Gastroesophageal sphincter (tissue), 4 donors: ENCODE results near the gene STX10. TPM values are rescaled to one million over a fixed set of nuclear protein-coding genes. Genes with fewer than 3 reads are reported as not detected.
A peak's percentile ranks its signal among the peaks of the same experiment; 100 is the strongest.

Experiments used
- ATAC-seq: fragments of 150-250 bp; one replicate; pipeline ENCODE4 v1.9.1; 2016; ENCODE audit warnings: mild to moderate bottlenecking, moderate library complexity
- H3K27ac ChIP-seq, 4 donors: fragments of 200-600 bp; sonication (generic) in 3 of 4; 1 replicate in 3 of 4; 2 replicates in 1 of 4; pipeline ENCODE4 v1.5.1; 2016 to 2019
- H3K27me3 ChIP-seq: fragments of 200-600 bp; sonication (generic); one replicate; pipeline ENCODE4 v1.5.1; 2019
- H3K36me3 ChIP-seq, 2 donors: fragments of 200-600 bp; sonication (generic); one replicate each; pipeline ENCODE4 v1.5.1; 2019; ENCODE audit warnings: control low read depth in 1 of 2
- H3K4me1 ChIP-seq, 3 donors: fragments of 200-600 bp; sonication (generic); 1 replicate in 2 of 3; 2 replicates in 1 of 3; pipeline ENCODE4 v1.5.1; 2016 to 2019; ENCODE audit warnings: control low read depth in 2 of 3
- H3K4me3 ChIP-seq, 2 donors: fragments of 200-600 bp; sonication (generic); one replicate each; pipeline ENCODE4 v1.5.1; 2019; ENCODE audit warnings: mild to moderate bottlenecking in 1 of 2, moderate library complexity in 1 of 2
- H3K9me3 ChIP-seq, 3 donors: fragments of 200-600 bp; sonication (generic); one replicate each; pipeline ENCODE4 v1.5.1; 2017 to 2019; ENCODE audit warnings: control low read depth in 2 of 3
- EP300 ChIP-seq: sonication (generic); formaldehyde crosslinking; IDR thresholded peaks from one replicate; pipeline ENCODE4 v1.6.1; 2017; ENCODE audit warnings: antibody characterized with exemption, mild to moderate bottlenecking
- POLR2A ChIP-seq, 2 donors: fragments of 450-650 bp; IDR thresholded peaks; one replicate each; pipeline ENCODE4 v1.6.1; 2017; ENCODE audit warnings: antibody characterized with exemption in 2 of 2, mild to moderate bottlenecking in 2 of 2, moderate library complexity in 1 of 2
- POLR2AphosphoS5 ChIP-seq: sonication (generic); formaldehyde crosslinking; IDR thresholded peaks from one replicate; pipeline ENCODE4 v1.6.1; 2017; ENCODE audit warnings: antibody characterized with exemption
- WGBS, 2 donors: methylation state at CpG; one replicate each; pipeline ENCODE4 v1.1.5; 2018; ENCODE audit warnings: low coverage in 1 of 2; 5-methylcytosine and 5-hydroxymethylcytosine counted together
- total RNA-seq, 4 donors: library from RNA; depleted of rRNA; stranded (reverse); fragments of >200 nt; gene quantifications; one replicate each; pipeline ENCODE4 v1.1.0, GENCODE V29; 2016
- TF ChIP-seq, protein P1 (sequence below), 4 experiments: fragments of 200-600 bp in 2 of 4; fragments of 450-650 bp in 2 of 4; sonication (generic) in 1 of 4; IDR thresholded peaks; one replicate each; pipeline ENCODE4 v1.5.1; 2017 to 2019; ENCODE audit warnings: antibody characterized with exemption in 4 of 4, mild to moderate bottlenecking in 2 of 4, moderate library complexity in 2 of 4

Gene STX10
- total RNA-seq, 4 donors from 2014 or later = 45.1 to 69.0 (median 53.0) TPM

DNA sequence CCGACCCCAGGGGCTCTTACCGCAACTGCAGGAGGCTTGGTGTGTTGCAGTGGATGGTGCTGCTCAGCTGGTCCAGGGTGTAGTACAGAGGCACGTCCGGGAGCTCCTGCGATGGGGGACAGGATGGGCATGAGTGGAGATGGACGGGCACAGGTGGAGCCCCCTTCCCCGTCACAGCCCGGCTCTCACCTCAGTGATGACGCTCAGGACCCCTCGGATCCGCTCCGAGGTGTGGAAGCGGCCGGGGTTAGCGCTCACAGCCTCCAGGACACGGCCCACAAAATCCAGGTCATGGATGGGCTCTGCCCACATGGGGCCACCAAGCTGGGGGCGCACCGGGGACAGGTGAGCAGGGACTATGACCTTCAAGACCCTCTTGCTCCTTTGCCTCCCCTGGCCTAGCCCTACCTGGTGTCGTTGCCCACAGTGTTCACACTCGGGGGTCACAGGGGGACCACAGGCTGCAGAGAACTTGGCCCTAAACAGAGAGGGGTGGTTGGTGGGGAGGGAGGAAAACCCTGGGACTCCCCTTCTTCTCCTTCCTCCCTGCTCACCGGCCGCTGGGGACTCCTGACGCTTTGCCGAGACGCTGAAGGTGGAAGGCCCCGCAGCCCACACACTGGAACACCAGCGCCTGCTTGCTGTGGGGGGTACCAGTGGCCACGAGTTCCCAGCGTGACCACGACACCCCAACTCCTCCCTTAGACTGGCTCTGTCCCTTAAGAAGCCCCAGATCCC, 40.6 kb downstream of the STX10 start:
- H3K4me1 ChIP-seq = peaks cover 0 to 4% (median 0%) of the 10 kb centered on the region in 3 donors
- WGBS, 2 donors = 90 to 100% methylated on average over 5 to 14 of the region's 30 CpGs
- no peak overlapping the region for H3K4me3 ChIP-seq
- ATAC-seq = no peak
- no peaks in the 10 kb centered on the region for H3K27me3 ChIP-seq
- H3K27ac ChIP-seq = no peak overlapping the region
- TF ChIP-seq POLR2A (IDR thresholded peaks at IDR 0.05) (no peak), POLR2AphosphoS5 (no peak)
- H3K9me3 ChIP-seq = no peaks in the 10 kb centered on the region
- peaks cover 0 to 80% of the 10 kb centered on the region in 2 donors for H3K36me3 ChIP-seq

DNA sequence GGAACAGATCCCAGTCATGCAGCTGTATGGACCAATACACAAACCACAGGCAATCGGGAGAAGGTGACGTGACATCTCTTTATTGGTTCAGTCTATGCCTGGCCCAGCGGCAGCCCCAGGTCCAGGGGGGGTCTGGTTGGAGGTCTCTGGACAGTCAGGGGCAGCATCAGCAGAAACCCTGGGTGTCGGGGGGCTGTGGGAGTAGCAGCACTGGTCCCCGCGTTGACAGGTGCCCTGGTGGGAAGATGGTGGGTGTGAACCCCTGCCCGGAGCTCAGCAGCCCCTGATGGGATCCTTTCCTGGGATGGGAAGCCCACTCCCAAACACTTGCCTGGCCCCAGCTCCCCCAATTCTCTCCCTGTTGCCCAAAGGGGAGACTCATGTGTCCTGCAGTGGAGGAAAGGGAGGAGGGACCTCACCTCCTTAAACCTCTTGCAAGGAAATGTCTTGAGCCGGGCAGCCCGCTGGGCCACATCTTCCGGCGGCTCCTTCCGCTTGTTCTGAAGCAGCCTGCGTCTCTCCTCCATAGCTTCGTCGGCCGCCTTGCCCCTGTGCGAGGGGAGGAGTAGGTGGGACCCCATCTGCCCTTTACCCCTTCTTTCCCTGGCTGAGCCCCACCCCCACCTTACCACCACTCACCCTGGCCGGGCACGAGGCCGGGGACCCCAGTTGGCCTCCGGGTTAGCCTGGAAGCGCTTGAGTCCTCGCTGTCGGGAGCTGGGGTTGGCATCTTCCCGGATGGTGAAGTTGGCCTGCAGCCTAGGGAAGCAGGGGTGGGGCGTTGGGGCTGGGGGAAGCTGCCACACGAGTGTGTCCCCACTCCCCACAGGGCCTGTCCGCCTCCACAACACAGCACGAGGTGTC, 45.1 kb downstream of the STX10 start:
- ATAC-seq = no peak
- Histone ChIP-seq H3K27me3 (peaks cover 5% of the 10 kb centered on the region), H3K27ac (peak overlapping the region in 3 of 4 donors; percentile 64 to 89 (median 85)), H3K4me3 (peak overlapping the region in 1 of 2 donors; percentile 27), H3K4me1 (peaks cover 0 to 48% (median 7%) of the 10 kb centered on the region in 3 donors), H3K9me3 (no peaks in the 10 kb centered on the region), H3K36me3 (peaks cover 0 to 39% of the 10 kb centered on the region in 2 donors)
- TF ChIP-seq, protein P1, sequence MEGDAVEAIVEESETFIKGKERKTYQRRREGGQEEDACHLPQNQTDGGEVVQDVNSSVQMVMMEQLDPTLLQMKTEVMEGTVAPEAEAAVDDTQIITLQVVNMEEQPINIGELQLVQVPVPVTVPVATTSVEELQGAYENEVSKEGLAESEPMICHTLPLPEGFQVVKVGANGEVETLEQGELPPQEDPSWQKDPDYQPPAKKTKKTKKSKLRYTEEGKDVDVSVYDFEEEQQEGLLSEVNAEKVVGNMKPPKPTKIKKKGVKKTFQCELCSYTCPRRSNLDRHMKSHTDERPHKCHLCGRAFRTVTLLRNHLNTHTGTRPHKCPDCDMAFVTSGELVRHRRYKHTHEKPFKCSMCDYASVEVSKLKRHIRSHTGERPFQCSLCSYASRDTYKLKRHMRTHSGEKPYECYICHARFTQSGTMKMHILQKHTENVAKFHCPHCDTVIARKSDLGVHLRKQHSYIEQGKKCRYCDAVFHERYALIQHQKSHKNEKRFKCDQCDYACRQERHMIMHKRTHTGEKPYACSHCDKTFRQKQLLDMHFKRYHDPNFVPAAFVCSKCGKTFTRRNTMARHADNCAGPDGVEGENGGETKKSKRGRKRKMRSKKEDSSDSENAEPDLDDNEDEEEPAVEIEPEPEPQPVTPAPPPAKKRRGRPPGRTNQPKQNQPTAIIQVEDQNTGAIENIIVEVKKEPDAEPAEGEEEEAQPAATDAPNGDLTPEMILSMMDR (IDR thresholded peaks at IDR 0.05) = peak in 1 of 4 experiments; percentile 0
- TF ChIP-seq POLR2AphosphoS5 = no peak
- TF ChIP-seq POLR2A (IDR thresholded peaks at IDR 0.05) = no peak
- WGBS, 2 donors = 68 to 80% methylated on average over 2 to 8 of the region's 29 CpGs

DNA sequence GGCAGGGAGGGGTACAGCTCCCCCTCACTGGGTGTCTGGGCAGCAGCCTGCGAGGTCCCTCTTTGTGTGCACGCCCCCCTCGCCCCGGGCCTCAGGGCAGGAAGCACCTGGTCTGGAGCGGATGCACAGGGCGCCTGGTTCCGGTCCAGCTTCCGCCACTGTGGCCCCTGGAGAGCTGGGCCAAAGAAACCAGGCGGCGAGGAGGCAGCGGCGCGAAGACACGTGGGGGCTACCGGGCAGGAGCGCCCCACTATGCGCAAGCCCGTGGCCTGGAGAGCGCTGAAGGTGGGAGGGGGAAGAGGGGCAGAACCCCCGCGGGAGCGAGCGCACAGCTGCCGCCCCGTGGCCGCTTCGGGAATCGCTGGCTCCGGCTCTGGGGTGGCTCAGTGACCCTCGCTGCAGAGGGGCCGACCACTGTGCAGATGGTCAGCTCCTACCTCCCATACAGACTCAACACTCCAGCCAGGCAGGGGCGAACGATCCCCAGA, 45.8 kb downstream of the STX10 start:
- TF ChIP-seq, protein P1 (IDR thresholded peaks at IDR 0.05) = peak in 3 of 4 experiments; percentile 64 to 90 (median 74)
- peak; percentile 89 for TF ChIP-seq POLR2AphosphoS5
- no peak for TF ChIP-seq POLR2A (IDR thresholded peaks at IDR 0.05)
- no peak for TF ChIP-seq EP300
- WGBS, 2 donors = no CpG with 5 or more reads among the region's 33 CpGs
- peak; percentile 32 for ATAC-seq
- peak overlapping the region in 1 of 2 donors; percentile 27 for H3K4me3 ChIP-seq
- H3K36me3 ChIP-seq = peaks cover 0 to 32% of the 10 kb centered on the region in 2 donors
- H3K9me3 ChIP-seq = no peaks in the 10 kb centered on the region
- H3K27ac ChIP-seq = peak overlapping the region in 3 of 4 donors; percentile 64 to 89 (median 85)
- H3K27me3 ChIP-seq = peaks cover 5% of the 10 kb centered on the region
- H3K4me1 ChIP-seq = peaks cover 0 to 55% (median 7%) of the 10 kb centered on the region in 3 donors

DNA sequence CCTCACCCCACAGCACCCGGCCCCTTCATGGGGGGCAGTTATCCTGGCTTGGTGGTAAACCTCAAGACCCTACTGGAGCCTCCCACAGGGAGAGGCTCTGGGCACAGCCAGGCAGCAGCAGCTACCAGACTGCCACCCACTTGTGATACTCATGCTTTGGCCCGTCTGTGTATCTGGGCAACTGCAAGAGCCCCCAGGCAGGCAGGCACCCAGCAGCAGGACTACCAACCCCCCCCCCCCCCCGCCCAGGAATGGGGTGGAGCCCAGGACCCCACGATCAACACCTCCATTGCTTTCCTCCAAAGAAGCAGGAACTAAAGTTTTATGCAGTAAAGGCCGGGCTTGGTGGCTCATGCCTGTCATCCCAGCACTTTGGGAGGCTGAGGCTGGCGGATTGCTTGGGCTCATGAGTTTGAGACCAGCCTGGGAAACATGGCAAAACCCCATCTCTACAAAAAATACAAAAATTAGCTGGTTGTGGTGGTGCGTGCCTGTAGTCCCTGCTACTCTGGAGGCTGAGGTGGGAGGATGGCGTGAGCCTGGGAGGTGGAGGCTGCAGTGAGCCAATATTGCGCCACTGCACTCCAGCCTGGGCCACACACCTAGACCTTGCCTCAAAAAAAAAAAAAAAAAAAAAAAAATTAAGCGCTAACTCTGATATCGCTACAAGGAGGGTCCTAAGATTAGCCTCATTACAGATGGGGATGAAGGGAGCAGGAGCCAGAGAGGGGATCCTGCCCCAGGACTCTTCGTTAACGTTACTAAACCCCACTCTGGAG, 46.4 kb downstream of the STX10 start:
- H3K27me3 ChIP-seq = peaks cover 5% of the 10 kb centered on the region
- H3K36me3 ChIP-seq = peaks cover 0 to 26% of the 10 kb centered on the region in 2 donors
- H3K4me3 ChIP-seq = peak overlapping the region in 1 of 2 donors; percentile 27
- no peak for TF ChIP-seq POLR2A (IDR thresholded peaks at IDR 0.05)
- TF ChIP-seq POLR2AphosphoS5 = no peak
- TF ChIP-seq EP300 = no peak
- TF ChIP-seq, protein P1 (IDR thresholded peaks at IDR 0.05) = no peak
- no peak for ATAC-seq
- H3K4me1 ChIP-seq = peaks cover 0 to 61% (median 11%) of the 10 kb centered on the region in 3 donors
- H3K9me3 ChIP-seq = no peaks in the 10 kb centered on the region
- peak overlapping the region in 3 of 4 donors; percentile 69 to 89 (median 85) for H3K27ac ChIP-seq
- WGBS, 2 donors = 83 to 87% methylated on average over 6 to 7 of the region's 13 CpGs
